GM19035 (cell line): ENCODE data around the gene BACE1-AS.
"Not testable (repeated sequence)": the region's sequence is repeated elsewhere in the genome, so short reads cannot be mapped to it uniquely, and the experiment has no call there.

Experiments
- ATAC-seq: cut with Tn5 transposase; IDR thresholded peaks from one replicate; pipeline ENCODE4 v1.9.1; 2021; ENCODE audit not compliant: unreplicated experiment

The BACE1-AS gene

GRCh38 chr11:117318738-117319137 is 27.6 kb downstream of the BACE1-AS start:
- no peak for ATAC-seq

- ATAC-seq, result no peak
These were observed 28.2 kb downstream of the BACE1-AS start for GRCh38 chr11:117319214-117319840.

- ATAC-seq, result not testable (repeated sequence)
These were observed 36.1 kb downstream of the BACE1-AS start for GRCh38 chr11:117327255-117327566.

- peak; percentile 94 for ATAC-seq
These were observed 36.6 kb downstream of the BACE1-AS start, which contains the start of gene CEP164 for GRCh38 chr11:117327567-117328374. Gene CEP164 (plus strand): TSS chr11:117327854. CDS start chr11:117338587, 10,733 bp downstream.

GRCh38 chr11:117328375-117329010 is 37.3 kb downstream of the BACE1-AS start:
- peak; percentile 13 for ATAC-seq

- ATAC-seq, result no peak
These were observed 41.7 kb downstream of the BACE1-AS start for GRCh38 chr11:117332843-117333242.

- ATAC-seq, result no peak
These were observed 42.8 kb downstream of the BACE1-AS start for GRCh38 chr11:117333917-117334316.

- ATAC-seq, result no peak
These were observed 43.8 kb downstream of the BACE1-AS start for GRCh38 chr11:117334896-117335295.

- ATAC-seq, result no peak
These were observed 44.3 kb downstream of the BACE1-AS start for GRCh38 chr11:117335399-117335798.

GRCh38 chr11:117337076-117337475 is 45.9 kb downstream of the BACE1-AS start:
- no peak for ATAC-seq
